GM12875 (cell line): ENCODE results near the gene NPEPL1.
"Not testable (repeated sequence)": the region's sequence is repeated elsewhere in the genome, so short reads cannot be mapped to it uniquely, and the experiment has no call there.

Experiments
- H3K4me3 ChIP-seq: one replicate; pipeline ENCODE4 v1.5.1; 2011; ENCODE audit warnings: low read depth, low read length, control low read depth
- TF ChIP-seq, protein P1 (sequence below): IDR thresholded peaks from 2 replicates; pipeline ENCODE4 v1.5.1; 2011; ENCODE audit warnings: low read depth, mild to moderate bottlenecking, control low read depth, inconsistent platforms, low read length, moderate library complexity, borderline replicate concordance; ENCODE audit not compliant: insufficient read depth

NPEPL1 gene

DNA sequence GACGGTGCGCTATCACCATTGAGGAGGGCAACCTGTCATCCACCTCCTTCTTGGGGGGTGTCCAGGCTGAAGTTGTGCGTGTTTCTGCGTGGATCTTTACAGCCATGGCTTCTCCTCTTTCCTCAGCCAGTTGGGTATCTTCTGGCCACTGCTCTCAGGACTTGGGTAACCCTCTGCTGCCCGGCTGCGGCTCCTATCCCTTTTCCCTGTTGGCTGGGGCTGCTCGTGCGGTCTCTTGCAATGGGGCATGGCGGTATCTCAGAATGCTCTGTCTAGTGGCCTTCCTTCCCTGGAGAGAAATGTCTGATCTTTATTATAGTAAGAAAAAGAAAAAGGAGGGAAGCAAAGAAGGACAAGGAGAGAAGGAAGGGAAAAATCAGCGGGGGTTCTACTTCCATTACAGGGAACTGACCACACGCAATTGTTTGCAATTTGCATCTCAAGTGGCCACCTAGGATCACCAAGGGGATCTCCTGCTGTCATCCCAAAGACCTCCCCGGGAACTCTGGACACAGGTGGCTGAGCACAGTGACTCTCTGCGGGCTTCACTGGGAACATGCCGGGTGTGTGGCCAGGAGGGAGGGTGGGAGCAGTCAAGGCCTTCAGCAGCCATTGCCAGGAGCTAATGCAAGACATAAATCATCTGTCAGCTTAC lies 60.8 kb downstream of the NPEPL1 start:
- TF ChIP-seq, protein P1, sequence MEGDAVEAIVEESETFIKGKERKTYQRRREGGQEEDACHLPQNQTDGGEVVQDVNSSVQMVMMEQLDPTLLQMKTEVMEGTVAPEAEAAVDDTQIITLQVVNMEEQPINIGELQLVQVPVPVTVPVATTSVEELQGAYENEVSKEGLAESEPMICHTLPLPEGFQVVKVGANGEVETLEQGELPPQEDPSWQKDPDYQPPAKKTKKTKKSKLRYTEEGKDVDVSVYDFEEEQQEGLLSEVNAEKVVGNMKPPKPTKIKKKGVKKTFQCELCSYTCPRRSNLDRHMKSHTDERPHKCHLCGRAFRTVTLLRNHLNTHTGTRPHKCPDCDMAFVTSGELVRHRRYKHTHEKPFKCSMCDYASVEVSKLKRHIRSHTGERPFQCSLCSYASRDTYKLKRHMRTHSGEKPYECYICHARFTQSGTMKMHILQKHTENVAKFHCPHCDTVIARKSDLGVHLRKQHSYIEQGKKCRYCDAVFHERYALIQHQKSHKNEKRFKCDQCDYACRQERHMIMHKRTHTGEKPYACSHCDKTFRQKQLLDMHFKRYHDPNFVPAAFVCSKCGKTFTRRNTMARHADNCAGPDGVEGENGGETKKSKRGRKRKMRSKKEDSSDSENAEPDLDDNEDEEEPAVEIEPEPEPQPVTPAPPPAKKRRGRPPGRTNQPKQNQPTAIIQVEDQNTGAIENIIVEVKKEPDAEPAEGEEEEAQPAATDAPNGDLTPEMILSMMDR, result no peak
- H3K4me3 ChIP-seq, result no peak overlapping the region

DNA sequence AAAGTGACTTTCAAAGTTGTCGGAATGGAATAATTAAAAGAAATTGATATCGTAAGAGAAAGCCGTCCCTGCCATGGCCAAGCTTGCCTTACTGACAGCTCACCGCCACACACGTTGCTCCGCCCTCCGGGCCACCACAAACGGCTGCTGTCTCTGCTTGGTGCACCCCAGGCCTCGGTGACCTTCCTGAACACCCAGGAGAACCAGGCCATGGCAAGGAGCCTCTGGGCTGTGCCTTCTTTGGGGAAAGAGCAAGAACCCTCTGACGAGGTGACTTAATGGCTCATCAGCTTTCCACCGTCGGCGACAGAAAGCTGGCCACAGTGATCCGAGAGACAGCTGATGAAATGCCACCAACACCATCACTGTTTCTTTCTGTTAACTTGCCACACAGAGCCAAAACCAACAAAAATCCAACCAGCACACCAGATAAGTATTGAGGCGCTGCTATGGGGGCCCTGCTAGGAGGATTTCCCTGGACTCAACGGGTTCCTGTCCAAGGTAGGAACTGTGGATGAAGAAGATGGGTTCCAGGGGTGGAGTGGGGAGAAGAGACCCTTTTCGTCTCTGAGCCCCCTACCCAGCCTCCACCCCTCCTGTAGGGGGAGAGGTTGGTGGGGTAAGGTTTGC lies 61.4 kb downstream of the NPEPL1 start:
- no peak overlapping the region for H3K4me3 ChIP-seq
- TF ChIP-seq, protein P1, result no peak

DNA sequence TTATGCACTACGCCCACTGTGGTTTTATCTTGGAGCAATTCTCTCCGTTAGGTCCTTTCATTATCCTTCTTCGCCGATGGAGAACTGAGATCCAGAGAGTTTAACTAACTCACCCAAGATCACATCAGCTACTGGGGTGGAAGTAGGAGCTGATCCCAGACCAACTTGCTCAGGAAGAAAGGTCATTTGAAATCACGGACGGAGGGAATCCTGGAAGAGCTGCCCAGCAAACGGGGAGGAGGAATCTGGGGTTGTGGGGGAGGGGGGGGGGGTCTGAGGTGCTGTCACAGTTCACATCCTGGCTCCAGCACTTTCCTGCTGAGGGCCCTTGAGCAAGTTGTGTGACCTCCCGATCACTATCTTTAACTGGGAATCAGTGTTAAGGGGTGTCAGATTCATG lies 62.0 kb downstream of the NPEPL1 start:
- TF ChIP-seq, protein P1, result no peak
- no peak overlapping the region for H3K4me3 ChIP-seq

DNA sequence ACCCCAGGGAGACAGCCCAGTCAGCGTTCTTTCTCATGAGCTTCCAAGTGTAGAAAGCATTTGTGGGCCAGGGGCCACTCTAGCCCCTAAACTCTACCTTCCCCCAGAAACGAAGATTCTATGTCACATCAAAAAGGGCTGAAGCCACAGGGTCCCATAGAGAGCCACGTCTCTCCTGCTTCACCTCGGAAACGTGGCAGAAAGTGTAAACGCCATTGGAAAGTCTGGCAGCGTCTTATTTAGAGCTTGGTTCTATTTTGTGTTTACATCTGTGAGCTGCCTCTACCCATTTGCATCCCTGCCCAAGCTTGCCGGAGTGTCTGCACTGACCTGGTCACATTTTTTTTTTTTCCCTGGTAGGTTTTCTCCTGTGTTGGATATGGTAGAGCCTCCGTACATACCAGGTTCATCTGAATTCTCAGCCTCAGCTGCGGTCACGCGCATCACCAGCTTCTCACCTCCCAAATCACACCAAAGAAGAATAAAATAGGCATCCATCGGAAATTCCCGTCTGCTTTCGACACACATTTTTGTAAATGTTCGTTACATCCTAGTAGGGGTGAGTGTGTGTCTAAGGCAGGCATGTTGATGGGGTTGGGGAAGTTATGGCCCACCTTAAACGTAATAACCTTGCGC lies 62.6 kb downstream of the NPEPL1 start:
- H3K4me3 ChIP-seq, result no peak overlapping the region
- TF ChIP-seq, protein P1, result no peak

DNA sequence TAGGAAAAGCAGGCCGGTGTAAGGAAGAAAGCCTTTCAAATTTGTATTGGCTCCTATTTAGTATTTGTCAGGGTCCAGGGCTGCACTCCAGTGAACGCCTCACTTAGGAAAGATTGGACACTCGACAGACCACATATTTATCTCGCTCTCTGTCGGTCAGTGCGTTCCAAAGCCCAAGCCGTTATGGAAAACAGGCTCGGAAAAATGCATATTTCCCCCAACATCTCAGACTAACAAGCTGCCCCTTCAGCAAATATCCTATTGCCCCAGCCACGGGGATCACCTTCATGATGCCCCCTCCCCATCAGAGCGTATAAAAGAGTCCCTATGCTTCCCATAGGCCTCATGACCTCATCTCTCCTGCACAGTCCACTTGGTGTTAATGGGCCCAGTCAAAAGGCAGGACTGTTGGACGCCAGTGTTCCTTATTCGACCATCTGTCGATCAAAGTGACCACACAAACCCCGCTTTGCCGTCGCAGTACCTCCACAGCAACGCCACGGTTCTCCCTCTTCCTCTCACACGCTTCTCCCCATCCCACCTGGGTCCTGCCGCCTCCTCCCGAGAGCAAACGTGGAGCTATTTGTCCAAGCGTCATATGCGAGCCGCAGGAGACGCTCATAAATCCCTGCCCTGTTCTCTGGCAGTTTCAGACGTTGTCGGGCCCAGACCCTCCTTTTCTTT lies 63.3 kb downstream of the NPEPL1 start:
- TF ChIP-seq, protein P1, result no peak
- H3K4me3 ChIP-seq, result no peak overlapping the region

DNA sequence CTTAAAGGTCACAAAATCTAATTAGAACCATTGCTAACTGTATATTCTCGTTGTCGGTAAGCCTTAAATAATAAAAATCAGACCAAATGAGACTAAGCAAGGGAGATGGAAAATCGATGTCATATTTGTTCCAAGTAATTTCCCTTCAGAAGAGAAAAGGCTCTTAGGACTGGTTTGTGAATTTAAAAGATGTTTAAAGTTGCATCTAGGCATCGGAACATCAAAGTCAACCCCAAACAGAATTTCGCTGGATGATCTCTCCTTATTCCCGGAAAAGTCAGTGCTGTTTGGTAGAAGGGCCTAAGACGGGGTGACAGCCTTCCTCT lies 63.8 kb downstream of the NPEPL1 start:
- H3K4me3 ChIP-seq, result no peak overlapping the region

DNA sequence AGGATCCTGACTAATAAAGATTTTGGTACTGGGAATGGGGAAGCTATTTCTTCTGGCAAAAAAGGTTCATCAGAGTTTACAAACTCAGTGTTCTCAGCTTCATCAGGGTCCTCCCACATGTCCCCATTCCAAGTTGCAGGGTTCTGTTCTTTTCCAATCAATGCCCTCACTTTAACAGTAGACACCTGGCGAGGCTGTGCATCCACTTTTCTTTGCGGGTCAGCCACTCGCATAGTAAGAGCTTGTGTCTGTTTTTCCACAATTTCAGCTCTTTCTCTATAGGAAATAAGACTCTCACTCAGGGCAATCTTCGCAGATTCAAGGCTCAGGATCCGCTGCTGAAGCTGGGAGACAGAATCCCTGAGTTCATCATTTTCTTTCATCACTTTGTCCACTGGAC lies 65.0 kb downstream of the NPEPL1 start:
- H3K4me3 ChIP-seq, result not testable (repeated sequence)

More for the DNA sequence above, 63.8 kb downstream of the NPEPL1 start:
- TF ChIP-seq, protein P1, result no peak
